B cell (primary cell): Measurements from ENCODE around the gene INTS12. TPM values are rescaled to one million over a fixed set of nuclear protein-coding genes. Genes with fewer than 3 reads are reported as not detected.
"Not testable (repeated sequence)": the region's sequence is repeated elsewhere in the genome, so short reads cannot be mapped to it uniquely, and the experiment has no call there.

Source experiments
- ATAC-seq: fragments of 200-7000 bp; cut with Tn5 transposase; one replicate; pipeline ENCODE4 v1.10.0; 2021; ENCODE audit warnings: low read depth, mild to moderate bottlenecking, moderate number of reproducible peaks, moderate library complexity
- CTCF ChIA-PET: fragments of 350-600 bp; sonication (Branson Sonifier 250); formaldehyde crosslinking; loops from one replicate; lab custom pipeline; 2021; ENCODE audit warnings: antibody characterized with exemption, inconsistent platforms; lab: Charles Lee
- POLR2A ChIA-PET: fragments of 350-600 bp; sonication (Branson Sonifier 250); formaldehyde crosslinking; loops from one replicate; lab custom pipeline; 2021; ENCODE audit warnings: antibody characterized with exemption; lab: Charles Lee
- DNase-seq: peaks from one replicate; pipeline ENCODE4 v3.0.0; 2013
- H2AFZ ChIP-seq: 2 replicates; pipeline ENCODE4 v1.6.1; 2012; ENCODE audit warnings: mild to moderate bottlenecking, low read depth, low read length; ENCODE audit not compliant: insufficient read depth, poor library complexity, severe bottlenecking
- H3K27ac ChIP-seq, 2 donors: 1 replicate in 1 of 2; 2 replicates in 1 of 2; pipeline ENCODE4 v1.5.1; 2012 to 2013; ENCODE audit warnings: low read length in 2 of 2, mild to moderate bottlenecking in 2 of 2, moderate library complexity in 1 of 2
- H3K27me3 ChIP-seq, 4 experiments: fragments of 200-600 bp in 1 of 4; sonication (generic) in 1 of 4; replicated peaks in 1 of 4; 1 replicate in 2 of 4; 2 replicates in 2 of 4; pipeline versions ENCODE4 v1.6.1 to v1.7.0; 2013 to 2016; ENCODE audit warnings: low read length in 3 of 4, mild to moderate bottlenecking in 2 of 4, mixed read lengths in 1 of 4, moderate library complexity in 1 of 4; ENCODE audit not compliant: insufficient read depth in 4 of 4, control insufficient read depth in 3 of 4; ENCODE audit errors: control extremely low read depth in 1 of 4
- H3K36me3 ChIP-seq, 2 experiments: replicated peaks in 1 of 2; 1 replicate in 1 of 2; 2 replicates in 1 of 2; pipeline versions ENCODE4 v1.6.1 to v1.7.1; 2013; ENCODE audit warnings: low read length in 1 of 2; ENCODE audit not compliant: insufficient read depth in 2 of 2, control insufficient read depth in 1 of 2; ENCODE audit errors: control extremely low read depth in 1 of 2, extremely low read depth in 1 of 2
- H3K4me1 ChIP-seq, 2 donors: fragments of 200-600 bp in 1 of 2; sonication (generic) in 1 of 2; 1 replicate in 1 of 2; 2 replicates in 1 of 2; pipeline versions ENCODE4 v1.5.1 to v1.6.1; 2013 to 2017; ENCODE audit warnings: low read length in 2 of 2; ENCODE audit not compliant: control insufficient read depth in 2 of 2, insufficient read depth in 2 of 2
- H3K4me2 ChIP-seq: replicated peaks from 2 replicates; pipeline ENCODE3; 2012; ENCODE audit warnings: mild to moderate bottlenecking, low read depth, low read length; ENCODE audit not compliant: poor library complexity, severe bottlenecking
- H3K4me3 ChIP-seq, 5 experiments: fragments of 200-600 bp in 1 of 5; sonication (generic) in 1 of 5; 1 replicate in 3 of 5; 2 replicates in 2 of 5; pipeline versions ENCODE4 v1.5.1 to v1.7.0; 2011 to 2016; ENCODE audit warnings: low read length in 4 of 5, mild to moderate bottlenecking in 4 of 5, low read depth in 2 of 5, control low read depth in 1 of 5, moderate library complexity in 1 of 5; ENCODE audit not compliant: insufficient read depth in 1 of 5; ENCODE audit errors: control extremely low read depth in 1 of 5, extremely low read depth in 1 of 5
- H3K79me2 ChIP-seq: fragments of 200-600 bp; sonication (generic); one replicate; pipeline ENCODE4 v1.6.0; 2016; ENCODE audit warnings: low read length; ENCODE audit not compliant: control insufficient read depth, insufficient read depth
- H3K9ac ChIP-seq: fragments of 200-600 bp; sonication (generic); 2 replicates; pipeline ENCODE4 v1.6.1; 2017; ENCODE audit warnings: mild to moderate bottlenecking, low read length, moderate library complexity
- H3K9me3 ChIP-seq, 3 donors: one replicate each; pipeline versions ENCODE4 v1.6.1 to v1.7.1; 2013; ENCODE audit warnings: low read length in 2 of 3; ENCODE audit not compliant: control insufficient read depth in 2 of 3, insufficient read depth in 1 of 3; ENCODE audit errors: control extremely low read depth in 1 of 3
- H4K20me1 ChIP-seq: 2 replicates; pipeline ENCODE4 v1.6.0; 2012; ENCODE audit warnings: mild to moderate bottlenecking, low read length; ENCODE audit not compliant: insufficient read depth, control insufficient read depth, poor library complexity, severe bottlenecking
- H3K27ac Mint-ChIP-seq: one replicate; pipeline ENCODE4 v1.8.0; 2021; ENCODE audit warnings: mixed read lengths
- H3K27me3 Mint-ChIP-seq: one replicate; pipeline ENCODE4 v1.8.0; 2021; ENCODE audit warnings: mixed read lengths
- H3K4me1 Mint-ChIP-seq: one replicate; pipeline ENCODE4 v1.8.0; 2021; ENCODE audit warnings: mixed read lengths
- H3K4me3 Mint-ChIP-seq: one replicate; pipeline ENCODE4 v1.8.0; 2021; ENCODE audit warnings: mixed read lengths
- H3K9me3 Mint-ChIP-seq: one replicate; pipeline ENCODE4 v1.8.0; 2022; ENCODE audit warnings: mixed read lengths; ENCODE audit not compliant: insufficient read depth
- EZH2 ChIP-seq: IDR thresholded peaks from 2 replicates; pipeline ENCODE4 v1.6.1; 2012; ENCODE audit warnings: borderline replicate concordance, low read depth, mild to moderate bottlenecking, moderate library complexity, low read length; ENCODE audit not compliant: insufficient read depth, poor library complexity, severe bottlenecking
- WGBS: methylation state at CpG from one replicate; pipeline ENCODE4 v1.1.5; 2013; ENCODE audit warnings: missing lambda C conversion rate; ENCODE audit not compliant: insufficient coverage; 5-methylcytosine and 5-hydroxymethylcytosine counted together
- intact Hi-C: fragments of 100-400 bp; cut with micrococcal nuclease; formaldehyde crosslinking; loops from one replicate; pipeline ENCODE4 v1.10.0; 2022
- polyA plus RNA-seq: library from polyadenylated mRNA; depleted of rRNA; stranded (reverse); fragments of >200 nt; gene quantifications from 2 replicates; pipeline ENCODE4 v1.2.3, GENCODE V29; 2012
- total RNA-seq, 2 donors: library from RNA; stranded (reverse); fragments of 120-200 nt in 1 of 2; gene quantifications; 1 replicate in 1 of 2; 2 replicates in 1 of 2; pipeline versions ENCODE4 v1.2.3 to v1.2.4, GENCODE V29; 2013 to 2022
- TF ChIP-seq, protein P1 (sequence below): fragments of 200-600 bp; IDR thresholded peaks from one replicate; pipeline ENCODE4 v1.8.0; 2022; ENCODE audit warnings: antibody characterized with exemption, mild to moderate bottlenecking

The INTS12 gene
- total and polyA plus RNA-seq, 2 donors (not counting 1 experiment from before 2014, with no cell fraction given): 19.1 to 21.6 TPM

DNA sequence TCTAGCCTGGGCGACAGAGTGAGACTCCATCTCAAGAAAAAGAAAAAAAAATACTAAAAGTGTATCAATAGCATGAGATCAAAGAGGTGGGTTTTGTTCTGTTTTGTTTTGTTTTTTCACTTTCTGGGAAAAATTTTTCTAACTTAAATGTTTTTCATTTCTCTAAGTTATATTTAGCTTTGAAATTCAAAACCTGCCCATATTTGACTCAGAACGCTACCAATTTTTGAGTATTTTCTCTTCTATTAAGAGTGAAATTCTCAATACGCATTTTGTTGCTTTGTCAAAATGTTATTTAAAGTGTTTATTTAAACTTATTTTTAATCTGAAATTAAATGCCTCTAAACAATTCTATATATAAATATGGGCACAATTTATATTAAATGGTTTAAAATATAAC lies 39.7 kb upstream of the INTS12 start:
- Mint-ChIP-seq H3K27ac (no peak overlapping the region), H3K27me3 (no peaks in the 10 kb centered on the region), H3K4me3 (no peak overlapping the region), H3K4me1 (no peaks in the 10 kb centered on the region), H3K9me3 (no peaks in the 10 kb centered on the region)
- Histone ChIP-seq H3K36me3 (no peaks in the 10 kb centered on the region), H4K20me1 (no peaks in the 10 kb centered on the region), H2AFZ (no peak overlapping the region), H3K27me3 (no peaks in the 10 kb centered on the region), H3K4me1 (no peaks in the 10 kb centered on the region), H3K9ac (no peak overlapping the region), H3K4me2 (no peak overlapping the region), H3K27ac (no peak overlapping the region), H3K4me3 (no peak overlapping the region), H3K9me3 (no peaks in the 10 kb centered on the region), H3K79me2 (no peaks in the 10 kb centered on the region)
- ATAC-seq (no peak), DNase-seq (no peak)
- no CpG with 5 or more reads among the region's 3 CpGs for WGBS
- ChIA-PET CTCF (no interaction called here), POLR2A (no interaction called here)
- intact Hi-C loops: no loop called here
- no peak for TF ChIP-seq EZH2
- TF ChIP-seq, protein P1, sequence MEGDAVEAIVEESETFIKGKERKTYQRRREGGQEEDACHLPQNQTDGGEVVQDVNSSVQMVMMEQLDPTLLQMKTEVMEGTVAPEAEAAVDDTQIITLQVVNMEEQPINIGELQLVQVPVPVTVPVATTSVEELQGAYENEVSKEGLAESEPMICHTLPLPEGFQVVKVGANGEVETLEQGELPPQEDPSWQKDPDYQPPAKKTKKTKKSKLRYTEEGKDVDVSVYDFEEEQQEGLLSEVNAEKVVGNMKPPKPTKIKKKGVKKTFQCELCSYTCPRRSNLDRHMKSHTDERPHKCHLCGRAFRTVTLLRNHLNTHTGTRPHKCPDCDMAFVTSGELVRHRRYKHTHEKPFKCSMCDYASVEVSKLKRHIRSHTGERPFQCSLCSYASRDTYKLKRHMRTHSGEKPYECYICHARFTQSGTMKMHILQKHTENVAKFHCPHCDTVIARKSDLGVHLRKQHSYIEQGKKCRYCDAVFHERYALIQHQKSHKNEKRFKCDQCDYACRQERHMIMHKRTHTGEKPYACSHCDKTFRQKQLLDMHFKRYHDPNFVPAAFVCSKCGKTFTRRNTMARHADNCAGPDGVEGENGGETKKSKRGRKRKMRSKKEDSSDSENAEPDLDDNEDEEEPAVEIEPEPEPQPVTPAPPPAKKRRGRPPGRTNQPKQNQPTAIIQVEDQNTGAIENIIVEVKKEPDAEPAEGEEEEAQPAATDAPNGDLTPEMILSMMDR: no peak

DNA sequence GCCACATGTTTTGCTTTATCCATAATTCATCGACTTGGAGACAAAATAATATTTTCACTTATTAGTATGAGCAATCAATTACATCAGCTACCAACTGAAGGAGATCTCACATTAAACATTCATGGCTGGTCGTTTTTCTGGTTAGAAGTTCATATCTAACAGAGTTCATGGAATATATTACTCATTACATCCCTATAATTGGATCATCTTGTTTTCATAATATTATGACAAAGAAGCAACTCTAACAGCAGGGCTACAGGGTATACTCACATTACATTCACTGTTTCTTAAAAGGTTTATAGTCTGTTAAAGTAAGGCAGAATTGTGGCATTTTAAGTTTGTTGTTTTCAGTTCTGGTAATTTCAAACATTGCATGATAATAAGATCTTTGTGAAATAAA lies 33.1 kb upstream of the INTS12 start:
- ATAC-seq (no peak), DNase-seq (no peak)
- Histone ChIP-seq H3K9ac (no peak overlapping the region), H3K79me2 (no peaks in the 10 kb centered on the region), H3K27me3 (no peaks in the 10 kb centered on the region), H3K4me3 (no peak overlapping the region), H3K4me1 (no peaks in the 10 kb centered on the region), H3K9me3 (peaks cover 0 to 7% (median 5%) of the 10 kb centered on the region in 3 donors), H3K27ac (no peak overlapping the region), H3K4me2 (no peak overlapping the region), H4K20me1 (no peaks in the 10 kb centered on the region), H3K36me3 (peaks cover 0 to 2% of the 10 kb centered on the region in 2 experiments), H2AFZ (no peak overlapping the region)
- TF ChIP-seq EZH2: no peak
- TF ChIP-seq, protein P1: no peak
- POLR2A ChIA-PET: no interaction called here
- intact Hi-C loops: no loop called here
- H3K9me3 Mint-ChIP-seq: peaks cover 8% of the 10 kb centered on the region
- no peaks in the 10 kb centered on the region for H3K27me3 Mint-ChIP-seq
- no peak overlapping the region for H3K4me3 Mint-ChIP-seq
- no CpG with 5 or more reads among the region's 2 CpGs for WGBS
- no peak overlapping the region for H3K27ac Mint-ChIP-seq
- no peaks in the 10 kb centered on the region for H3K4me1 Mint-ChIP-seq
- CTCF ChIA-PET: no interaction called here

DNA sequence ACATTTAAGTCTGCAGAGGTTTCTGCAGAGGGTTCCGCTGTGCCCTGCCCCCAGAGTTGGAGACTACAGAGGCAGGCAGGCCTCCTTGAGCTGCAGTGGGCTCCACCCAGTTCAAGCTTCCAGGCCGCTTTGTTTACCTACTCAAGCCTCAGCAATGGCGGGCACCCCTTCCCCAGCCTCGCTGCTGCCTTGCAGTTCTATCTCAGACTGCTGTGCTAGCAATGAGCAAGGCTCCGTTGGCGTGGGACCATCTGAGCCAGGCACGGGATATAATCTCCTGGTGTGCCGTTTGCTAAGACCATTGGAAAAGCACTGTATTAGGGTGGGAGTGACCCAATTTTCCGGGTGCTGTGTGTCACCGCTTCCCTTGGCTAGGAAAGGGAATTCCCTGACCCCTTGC lies 26.7 kb upstream of the INTS12 start:
- DNase-seq, H3K4me3 Mint-ChIP-seq, H3K36me3 ChIP-seq, H2AFZ ChIP-seq, ATAC-seq, POLR2A ChIA-PET, H3K27me3 Mint-ChIP-seq, H3K27ac Mint-ChIP-seq, CTCF ChIA-PET, H4K20me1 ChIP-seq, H3K9ac ChIP-seq, H3K4me1 Mint-ChIP-seq, H3K4me3 ChIP-seq, H3K27ac ChIP-seq, H3K27me3 ChIP-seq, intact Hi-C loops, H3K4me1 ChIP-seq, H3K4me2 ChIP-seq, H3K79me2 ChIP-seq: not testable (repeated sequence)
- H3K9me3 ChIP-seq: peaks cover 6 to 10% (median 10%) of the 10 kb centered on the region in 3 donors
- WGBS: 99% methylated on average over 10 of the region's 10 CpGs
- peaks cover 12% of the 10 kb centered on the region for H3K9me3 Mint-ChIP-seq
